ENCODE results near the gene SASH1. TPM values are rescaled to one million over a fixed set of nuclear protein-coding genes. Genes with fewer than 3 reads are reported as not detected.

SASH1 gene
- total RNA-seq, 6 experiments from 2014 or later = 66.0 to 91.4 (median 88.4) TPM

- H3K27me3 Mint-ChIP-seq (ENCODE audit: insufficient read depth) = peaks cover 2% of the 10 kb centered on the region; the same call in 1 of the 2 replicates
- H3K4me3 Mint-ChIP-seq = peak overlapping the region; percentile 63
- no peak for TF ChIP-seq CTCF (IDR thresholded peaks at IDR 0.05)
- H3K4me1 Mint-ChIP-seq (ENCODE audit: low read depth) = peaks cover 73% of the 10 kb centered on the region
- peaks cover 17% of the 10 kb centered on the region for H3K36me3 Mint-ChIP-seq (ENCODE audit: low read depth)
- DNase-seq = no peak
- peak overlapping the region; percentile 93 for H3K27ac Mint-ChIP-seq
- no peaks in the 10 kb centered on the region for H3K9me3 Mint-ChIP-seq
Observed at GRCh38 chr6:148328876-148329555, 13.6 kb upstream of the SASH1 start.

- Mint-ChIP-seq H3K4me1 (ENCODE audit: low read depth) (peaks cover 65% of the 10 kb centered on the region), H3K9me3 (no peaks in the 10 kb centered on the region), H3K36me3 (ENCODE audit: low read depth) (peaks cover 16% of the 10 kb centered on the region), H3K27me3 (ENCODE audit: insufficient read depth) (peaks cover 2% of the 10 kb centered on the region; the same call in 1 of the 2 replicates), H3K4me3 (peak overlapping the region; percentile 63), H3K27ac (peak overlapping the region; percentile 93)
- TF ChIP-seq CTCF (IDR thresholded peaks at IDR 0.05) = no peak
- DNase-seq = peak; percentile 90
Observed at GRCh38 chr6:148329596-148330381, 12.8 kb upstream of the SASH1 start.

- Mint-ChIP-seq H3K27me3 (ENCODE audit: insufficient read depth) (no peaks in the 10 kb centered on the region), H3K27ac (peak overlapping the region; percentile 93), H3K4me3 (no peak overlapping the region), H3K9me3 (no peaks in the 10 kb centered on the region), H3K36me3 (ENCODE audit: low read depth) (peaks cover 19% of the 10 kb centered on the region), H3K4me1 (ENCODE audit: low read depth) (peaks cover 64% of the 10 kb centered on the region)
- TF ChIP-seq CTCF (IDR thresholded peaks at IDR 0.05) = no peak
- no peak for DNase-seq
Observed at GRCh38 chr6:148332088-148332487, 10.6 kb upstream of the SASH1 start.

- Mint-ChIP-seq H3K9me3 (no peaks in the 10 kb centered on the region), H3K4me3 (no peak overlapping the region), H3K36me3 (ENCODE audit: low read depth) (peaks cover 15% of the 10 kb centered on the region), H3K27ac (peak overlapping the region; percentile 95), H3K27me3 (ENCODE audit: insufficient read depth) (no peaks in the 10 kb centered on the region), H3K4me1 (ENCODE audit: low read depth) (peaks cover 42% of the 10 kb centered on the region)
- DNase-seq = no peak
- TF ChIP-seq CTCF (IDR thresholded peaks at IDR 0.05) = no peak
Observed at GRCh38 chr6:148336901-148337300, 5.7 kb upstream of the SASH1 start.

GRCh38 chr6:148339766-148340165 is 2.9 kb upstream of the SASH1 start:
- no peak for DNase-seq
- no peak overlapping the region for H3K4me3 Mint-ChIP-seq
- H3K27me3 Mint-ChIP-seq (ENCODE audit: insufficient read depth) = peaks cover 6% of the 10 kb centered on the region
- H3K36me3 Mint-ChIP-seq (ENCODE audit: low read depth) = peaks cover 12% of the 10 kb centered on the region
- H3K27ac Mint-ChIP-seq = no peak overlapping the region
- TF ChIP-seq CTCF (IDR thresholded peaks at IDR 0.05) = no peak
- no peaks in the 10 kb centered on the region for H3K9me3 Mint-ChIP-seq
- peaks cover 45% of the 10 kb centered on the region for H3K4me1 Mint-ChIP-seq (ENCODE audit: low read depth)
